SU-DHL-6 (cell line): ENCODE results near the gene OPA1.

Source experiments
- H2AFZ ChIP-seq: fragments of 200-600 bp; sonication (generic); 2 replicates; pipeline ENCODE4 v1.6.1; 2014; ENCODE audit warnings: low read depth, mild to moderate bottlenecking, moderate library complexity, mixed read lengths, antibody characterized with exemption, low read length; ENCODE audit not compliant: severe bottlenecking
- H3F3A ChIP-seq: fragments of 200-600 bp; shearing (Covaris generic); 2 replicates; pipeline ENCODE4 v1.6.0; 2016; ENCODE audit warnings: antibody characterized with exemption, mild to moderate bottlenecking; ENCODE audit not compliant: insufficient read depth
- H3K27ac ChIP-seq: fragments of 200-600 bp; sonication (generic); 2 replicates; pipeline ENCODE4 v1.5.1; 2016; ENCODE audit warnings: low read depth, mild to moderate bottlenecking, low read length, moderate library complexity, mixed read lengths
- H3K27me3 ChIP-seq: fragments of 200-600 bp; sonication (generic), shearing (Covaris generic); 2 replicates; pipeline ENCODE4 v1.6.0; 2014; ENCODE audit warnings: mild to moderate bottlenecking, low read length
- H3K36me3 ChIP-seq: fragments of 200-600 bp; sonication (generic); 2 replicates; pipeline ENCODE4 v1.6.1; 2014; ENCODE audit warnings: mild to moderate bottlenecking, low read length, mixed read lengths
- H3K4me2 ChIP-seq: fragments of 300-600, 200-600 bp; shearing (Covaris generic), sonication (generic); 2 replicates; pipeline ENCODE4 v1.6.0; 2014; ENCODE audit warnings: low read length, low read depth, mild to moderate bottlenecking; ENCODE audit not compliant: poor library complexity, severe bottlenecking
- H3K4me3 ChIP-seq: fragments of 200-600 bp; sonication (generic); 2 replicates; pipeline ENCODE4 v1.5.1; 2014; ENCODE audit warnings: antibody characterized with exemption, low read length, mild to moderate bottlenecking, mixed read lengths; ENCODE audit not compliant: insufficient read depth, poor library complexity, severe bottlenecking
- H3K79me2 ChIP-seq: fragments of 200-600 bp; sonication (generic); 2 replicates; pipeline ENCODE4 v1.6.1; 2014; ENCODE audit warnings: mild to moderate bottlenecking, low read length, moderate library complexity; ENCODE audit not compliant: insufficient read depth
- H3K9ac ChIP-seq: fragments of 200-600 bp; sonication (generic); 2 replicates; pipeline ENCODE4 v1.7.0; 2014; ENCODE audit warnings: mild to moderate bottlenecking, low read length
- H3K9me2 ChIP-seq: fragments of 200-600 bp; sonication (generic); replicated peaks from 2 replicates; pipeline ENCODE4 v1.6.1; 2014; ENCODE audit warnings: low read length; ENCODE audit not compliant: insufficient read depth
- H3K9me3 ChIP-seq: fragments of 200-600 bp; sonication (generic); 2 replicates; pipeline ENCODE4 v1.6.1; 2014; ENCODE audit warnings: low read length, mixed read lengths; ENCODE audit not compliant: insufficient read depth
- H4K20me1 ChIP-seq: fragments of 200-600 bp; sonication (generic); 2 replicates; pipeline ENCODE4 v1.6.1; 2014; ENCODE audit warnings: low read depth, mild to moderate bottlenecking, antibody characterized with exemption, low read length, moderate library complexity, mixed read lengths
- EZH2phosphoT487 ChIP-seq: fragments of 200-600 bp; sonication (generic), shearing (Covaris generic); conservative IDR thresholded peaks from 2 replicates; pipeline ENCODE4 v1.6.1; 2018; ENCODE audit warnings: mild to moderate bottlenecking, antibody characterized with exemption, low read length, moderate library complexity, mixed read lengths
- TF ChIP-seq, protein P1 (sequence below): fragments of 200-600 bp; sonication (generic); IDR thresholded peaks from one replicate; pipeline ENCODE4 v1.5.1; 2017; ENCODE audit warnings: antibody characterized with exemption, mild to moderate bottlenecking, low read length, moderate library complexity; ENCODE audit not compliant: insufficient read depth, poor library complexity, severe bottlenecking

OPA1 gene

GRCh38 chr3:193677734-193678133 lies 84.7 kb downstream of the OPA1 start:
- H3K4me3 ChIP-seq = no peak overlapping the region
- H3K9me2 ChIP-seq = no peaks in the 10 kb centered on the region
- no peaks in the 10 kb centered on the region for H4K20me1 ChIP-seq
- H3K36me3 ChIP-seq = 0 out of 2 replicates have a peak, but pooled peaks cover 5% of the 10 kb centered on the region
- no peaks in the 10 kb centered on the region for H3F3A ChIP-seq
- no peaks in the 10 kb centered on the region for H3K9me3 ChIP-seq
- TF ChIP-seq, protein P1, sequence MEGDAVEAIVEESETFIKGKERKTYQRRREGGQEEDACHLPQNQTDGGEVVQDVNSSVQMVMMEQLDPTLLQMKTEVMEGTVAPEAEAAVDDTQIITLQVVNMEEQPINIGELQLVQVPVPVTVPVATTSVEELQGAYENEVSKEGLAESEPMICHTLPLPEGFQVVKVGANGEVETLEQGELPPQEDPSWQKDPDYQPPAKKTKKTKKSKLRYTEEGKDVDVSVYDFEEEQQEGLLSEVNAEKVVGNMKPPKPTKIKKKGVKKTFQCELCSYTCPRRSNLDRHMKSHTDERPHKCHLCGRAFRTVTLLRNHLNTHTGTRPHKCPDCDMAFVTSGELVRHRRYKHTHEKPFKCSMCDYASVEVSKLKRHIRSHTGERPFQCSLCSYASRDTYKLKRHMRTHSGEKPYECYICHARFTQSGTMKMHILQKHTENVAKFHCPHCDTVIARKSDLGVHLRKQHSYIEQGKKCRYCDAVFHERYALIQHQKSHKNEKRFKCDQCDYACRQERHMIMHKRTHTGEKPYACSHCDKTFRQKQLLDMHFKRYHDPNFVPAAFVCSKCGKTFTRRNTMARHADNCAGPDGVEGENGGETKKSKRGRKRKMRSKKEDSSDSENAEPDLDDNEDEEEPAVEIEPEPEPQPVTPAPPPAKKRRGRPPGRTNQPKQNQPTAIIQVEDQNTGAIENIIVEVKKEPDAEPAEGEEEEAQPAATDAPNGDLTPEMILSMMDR = no peak
- no peak for TF ChIP-seq EZH2phosphoT487
- no peak overlapping the region for H2AFZ ChIP-seq
- no peak overlapping the region for H3K27ac ChIP-seq
- no peak overlapping the region for H3K9ac ChIP-seq
- H3K27me3 ChIP-seq = no peaks in the 10 kb centered on the region
- no peak overlapping the region for H3K4me2 ChIP-seq
- no peaks in the 10 kb centered on the region for H3K79me2 ChIP-seq

- Histone ChIP-seq H3K79me2 (no peaks in the 10 kb centered on the region), H3K27me3 (no peaks in the 10 kb centered on the region), H3K4me2 (no peak overlapping the region), H3K4me3 (no peak overlapping the region), H2AFZ (no peak overlapping the region), H4K20me1 (no peaks in the 10 kb centered on the region), H3F3A (no peaks in the 10 kb centered on the region), H3K9ac (no peak overlapping the region), H3K36me3 (no peaks in the 10 kb centered on the region), H3K9me3 (no peaks in the 10 kb centered on the region), H3K9me2 (no peaks in the 10 kb centered on the region), H3K27ac (no peak overlapping the region)
- TF ChIP-seq, protein P1 = no peak
Measured at GRCh38 chr3:193680220-193680619, 87.2 kb downstream of the OPA1 start.

- no peak overlapping the region for H3K9ac ChIP-seq
- H3K36me3 ChIP-seq = no peaks in the 10 kb centered on the region
- no peak overlapping the region for H3K27ac ChIP-seq
- TF ChIP-seq, protein P1 = no peak
- TF ChIP-seq EZH2phosphoT487 = no peak
- no peaks in the 10 kb centered on the region for H3K9me3 ChIP-seq
- H3K4me3 ChIP-seq = no peak overlapping the region
- H3K79me2 ChIP-seq = no peaks in the 10 kb centered on the region
- no peak overlapping the region for H2AFZ ChIP-seq
- no peaks in the 10 kb centered on the region for H3F3A ChIP-seq
- no peaks in the 10 kb centered on the region for H3K9me2 ChIP-seq
- no peaks in the 10 kb centered on the region for H4K20me1 ChIP-seq
- no peak overlapping the region for H3K4me2 ChIP-seq
- no peaks in the 10 kb centered on the region for H3K27me3 ChIP-seq
Measured at GRCh38 chr3:193681631-193682030, 88.6 kb downstream of the OPA1 start.
